Uterus (tissue), 2 donors: ENCODE measurements around the gene TMEM219.

Experiments
- CTCF ChIP-seq, 4 experiments: fragments of 200-600 bp in 2 of 4; fragments of 450-650 bp in 2 of 4; sonication (generic) in 2 of 4; IDR thresholded peaks; one replicate each; pipeline ENCODE4 v1.5.1; 2016 to 2019; ENCODE audit warnings: antibody characterized with exemption in 4 of 4, mild to moderate bottlenecking in 2 of 4, moderate library complexity in 1 of 4
- POLR2A ChIP-seq, 2 donors: fragments of 450-650 bp; IDR thresholded peaks; one replicate each; pipeline ENCODE4 v1.6.1; 2016; ENCODE audit warnings: antibody characterized with exemption in 2 of 2, mild to moderate bottlenecking in 1 of 2, moderate library complexity in 1 of 2

GRCh38 chr16:30016555-30017276 lies 54.8 kb downstream of the TMEM219 start:
- TF ChIP-seq CTCF (IDR thresholded peaks at IDR 0.05) (no peak), POLR2A (IDR thresholded peaks at IDR 0.05) (no peak)
